ENCODE data around the gene ZBED2. TPM values are rescaled to one million over a fixed set of nuclear protein-coding genes. Genes with fewer than 3 reads are reported as not detected.

ZBED2 gene
- total RNA-seq, 1 donor from 2014 or later = 1.0 TPM

DNA sequence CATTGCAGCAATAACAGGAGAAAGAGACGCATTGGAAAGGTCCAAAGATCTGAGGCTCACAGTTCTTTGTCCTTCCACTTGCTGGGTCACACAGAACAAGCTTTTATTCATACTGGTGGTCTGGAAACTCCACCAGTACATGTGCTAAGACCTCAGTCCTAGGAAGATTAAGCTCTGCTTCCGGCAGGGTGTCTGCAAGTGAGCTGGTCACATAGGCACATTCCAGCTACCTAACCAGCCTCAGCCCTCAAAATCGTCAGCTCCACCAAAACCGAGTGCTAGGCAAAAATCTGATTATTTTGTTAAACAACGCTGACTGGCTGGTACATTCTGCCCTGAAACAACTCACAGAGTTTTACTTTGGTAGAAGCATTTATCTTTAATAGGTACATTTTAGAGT, 2.2 kb downstream of the ZBED2 start:
- H3K36me3 Mint-ChIP-seq (ENCODE audit: low read depth, unreplicated experiment) = no peaks in the 10 kb centered on the region
- DNase-seq (ENCODE audit: low read depth) = peak; percentile 32
- no peaks in the 10 kb centered on the region for H3K9me3 Mint-ChIP-seq (ENCODE audit: unreplicated experiment)
- Histone ChIP-seq H3K9ac (ENCODE audit: low read length) (no peak overlapping the region), H3K79me2 (ENCODE audit: insufficient read depth, low read length) (no peaks in the 10 kb centered on the region), H2AFZ (ENCODE audit: low read depth, low read length) (no peak overlapping the region), H3K4me3 (ENCODE audit: insufficient read depth, low read depth, low read length) (no peak overlapping the region), H3K4me2 (ENCODE audit: low read length) (no peak overlapping the region), H3K4me1 (ENCODE audit: insufficient read depth, low read length) (peaks cover 56% of the 10 kb centered on the region), H3K27ac (ENCODE audit: low read depth, low read length) (no peak overlapping the region), H3K9me3 (ENCODE audit: insufficient read depth, low read depth, low read length) (no peaks in the 10 kb centered on the region), H3K36me3 (ENCODE audit: insufficient read depth, low read length) (no peaks in the 10 kb centered on the region), H3K27me3 (ENCODE audit: insufficient read depth, low read length) (no peaks in the 10 kb centered on the region), H4K20me1 (ENCODE audit: insufficient read depth, low read length) (no peaks in the 10 kb centered on the region)
- no peak overlapping the region for H3K4me3 Mint-ChIP-seq (ENCODE audit: unreplicated experiment)
- peaks cover 48% of the 10 kb centered on the region for H3K4me1 Mint-ChIP-seq (ENCODE audit: low read depth, unreplicated experiment)
- TF ChIP-seq, protein P1, sequence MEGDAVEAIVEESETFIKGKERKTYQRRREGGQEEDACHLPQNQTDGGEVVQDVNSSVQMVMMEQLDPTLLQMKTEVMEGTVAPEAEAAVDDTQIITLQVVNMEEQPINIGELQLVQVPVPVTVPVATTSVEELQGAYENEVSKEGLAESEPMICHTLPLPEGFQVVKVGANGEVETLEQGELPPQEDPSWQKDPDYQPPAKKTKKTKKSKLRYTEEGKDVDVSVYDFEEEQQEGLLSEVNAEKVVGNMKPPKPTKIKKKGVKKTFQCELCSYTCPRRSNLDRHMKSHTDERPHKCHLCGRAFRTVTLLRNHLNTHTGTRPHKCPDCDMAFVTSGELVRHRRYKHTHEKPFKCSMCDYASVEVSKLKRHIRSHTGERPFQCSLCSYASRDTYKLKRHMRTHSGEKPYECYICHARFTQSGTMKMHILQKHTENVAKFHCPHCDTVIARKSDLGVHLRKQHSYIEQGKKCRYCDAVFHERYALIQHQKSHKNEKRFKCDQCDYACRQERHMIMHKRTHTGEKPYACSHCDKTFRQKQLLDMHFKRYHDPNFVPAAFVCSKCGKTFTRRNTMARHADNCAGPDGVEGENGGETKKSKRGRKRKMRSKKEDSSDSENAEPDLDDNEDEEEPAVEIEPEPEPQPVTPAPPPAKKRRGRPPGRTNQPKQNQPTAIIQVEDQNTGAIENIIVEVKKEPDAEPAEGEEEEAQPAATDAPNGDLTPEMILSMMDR (IDR thresholded peaks at IDR 0.05; ENCODE audit: insufficient read depth, low read depth, low read length) = no peak
- no peak for TF ChIP-seq EZH2 (IDR thresholded peaks at IDR 0.05; ENCODE audit: insufficient read depth, low read length)
- H3K27ac Mint-ChIP-seq (ENCODE audit: unreplicated experiment) = no peak overlapping the region
- FAIRE-seq = peak; percentile 75
- no peaks in the 10 kb centered on the region for H3K27me3 Mint-ChIP-seq (ENCODE audit: low read depth, unreplicated experiment)

DNA sequence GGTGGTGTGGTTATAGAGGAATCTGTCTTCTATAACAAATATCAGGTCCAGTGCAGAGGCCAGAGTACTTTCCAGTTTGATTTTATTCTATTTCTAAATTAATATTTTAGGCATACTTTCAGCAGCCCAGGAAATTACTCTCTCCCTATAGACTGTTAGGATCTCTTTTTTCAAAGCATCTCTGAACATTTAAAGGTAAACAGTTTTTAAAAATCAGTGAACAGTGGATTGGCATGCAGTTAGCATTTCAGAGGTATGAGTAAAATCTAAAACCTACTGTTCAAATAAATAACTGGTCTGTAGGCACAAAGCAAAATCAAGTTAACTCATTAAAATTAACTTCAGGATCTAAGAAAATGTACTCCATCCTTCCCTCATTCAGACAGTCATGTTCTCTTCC, 3.0 kb downstream of the ZBED2 start:
- Mint-ChIP-seq H3K9me3 (ENCODE audit: unreplicated experiment) (no peaks in the 10 kb centered on the region), H3K4me3 (ENCODE audit: unreplicated experiment) (no peak overlapping the region), H3K27me3 (ENCODE audit: low read depth, unreplicated experiment) (no peaks in the 10 kb centered on the region), H3K36me3 (ENCODE audit: low read depth, unreplicated experiment) (no peaks in the 10 kb centered on the region), H3K27ac (ENCODE audit: unreplicated experiment) (no peak overlapping the region), H3K4me1 (ENCODE audit: low read depth, unreplicated experiment) (peaks cover 48% of the 10 kb centered on the region)
- Histone ChIP-seq H3K9ac (ENCODE audit: low read length) (no peak overlapping the region), H3K4me3 (ENCODE audit: insufficient read depth, low read depth, low read length) (no peak overlapping the region), H3K4me2 (ENCODE audit: low read length) (peak overlapping the region; percentile 37), H4K20me1 (ENCODE audit: insufficient read depth, low read length) (no peaks in the 10 kb centered on the region), H3K27me3 (ENCODE audit: insufficient read depth, low read length) (no peaks in the 10 kb centered on the region), H2AFZ (ENCODE audit: low read depth, low read length) (no peak overlapping the region), H3K4me1 (ENCODE audit: insufficient read depth, low read length) (peaks cover 56% of the 10 kb centered on the region), H3K9me3 (ENCODE audit: insufficient read depth, low read depth, low read length) (no peaks in the 10 kb centered on the region), H3K36me3 (ENCODE audit: insufficient read depth, low read length) (no peaks in the 10 kb centered on the region), H3K27ac (ENCODE audit: low read depth, low read length) (peak overlapping the region; percentile 11), H3K79me2 (ENCODE audit: insufficient read depth, low read length) (no peaks in the 10 kb centered on the region)
- DNase-seq (ENCODE audit: low read depth) = peak; percentile 39
- FAIRE-seq = peak; percentile 29
- TF ChIP-seq, protein P1 (IDR thresholded peaks at IDR 0.05; ENCODE audit: insufficient read depth, low read depth, low read length) = no peak
- TF ChIP-seq EZH2 (IDR thresholded peaks at IDR 0.05; ENCODE audit: insufficient read depth, low read length) = no peak

DNA sequence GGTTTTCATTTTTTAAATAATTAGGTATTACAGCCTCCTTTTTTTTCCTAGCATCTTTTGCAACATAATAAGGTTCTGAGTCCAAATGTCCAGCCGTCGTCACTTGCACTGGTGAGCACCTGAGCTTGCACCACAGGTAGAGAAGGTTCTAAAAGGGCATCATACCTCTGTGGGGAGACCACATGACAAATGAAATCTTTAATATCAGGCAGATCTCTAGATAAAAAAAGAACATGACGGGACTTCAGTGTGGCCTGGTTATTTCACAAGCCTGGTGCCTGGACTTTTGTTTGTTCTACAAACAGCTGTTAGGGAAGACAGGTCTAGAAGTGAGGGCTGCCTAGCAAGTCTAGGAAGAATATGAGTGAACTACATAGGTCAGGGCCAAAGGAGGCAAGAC, 3.6 kb downstream of the ZBED2 start:
- no peak overlapping the region for H3K27ac Mint-ChIP-seq (ENCODE audit: unreplicated experiment)
- no peaks in the 10 kb centered on the region for H3K36me3 Mint-ChIP-seq (ENCODE audit: low read depth, unreplicated experiment)
- Histone ChIP-seq H2AFZ (ENCODE audit: low read depth, low read length) (peak overlapping the region; percentile 22), H3K36me3 (ENCODE audit: insufficient read depth, low read length) (no peaks in the 10 kb centered on the region), H3K27me3 (ENCODE audit: insufficient read depth, low read length) (no peaks in the 10 kb centered on the region), H3K9ac (ENCODE audit: low read length) (no peak overlapping the region), H3K79me2 (ENCODE audit: insufficient read depth, low read length) (no peaks in the 10 kb centered on the region), H3K4me2 (ENCODE audit: low read length) (peak overlapping the region; percentile 3), H3K9me3 (ENCODE audit: insufficient read depth, low read depth, low read length) (no peaks in the 10 kb centered on the region), H3K27ac (ENCODE audit: low read depth, low read length) (no peak overlapping the region), H4K20me1 (ENCODE audit: insufficient read depth, low read length) (no peaks in the 10 kb centered on the region), H3K4me1 (ENCODE audit: insufficient read depth, low read length) (peaks cover 56% of the 10 kb centered on the region), H3K4me3 (ENCODE audit: insufficient read depth, low read depth, low read length) (no peak overlapping the region)
- DNase-seq (ENCODE audit: low read depth) (no peak), FAIRE-seq (no peak)
- H3K9me3 Mint-ChIP-seq (ENCODE audit: unreplicated experiment) = no peaks in the 10 kb centered on the region
- no peak for TF ChIP-seq EZH2 (IDR thresholded peaks at IDR 0.05; ENCODE audit: insufficient read depth, low read length)
- TF ChIP-seq, protein P1 (IDR thresholded peaks at IDR 0.05; ENCODE audit: insufficient read depth, low read depth, low read length) = no peak
- peaks cover 48% of the 10 kb centered on the region for H3K4me1 Mint-ChIP-seq (ENCODE audit: low read depth, unreplicated experiment)
- H3K4me3 Mint-ChIP-seq (ENCODE audit: unreplicated experiment) = no peak overlapping the region
- H3K27me3 Mint-ChIP-seq (ENCODE audit: low read depth, unreplicated experiment) = no peaks in the 10 kb centered on the region
